GM21423 (cell line): ENCODE results near the gene SPSB2.
A peak's percentile ranks its signal among the peaks of the same experiment; 100 is the strongest.
"Not testable (repeated sequence)": the region's sequence is repeated elsewhere in the genome, so short reads cannot be mapped to it uniquely, and the experiment has no call there.

Experiments used
- ATAC-seq: cut with Tn5 transposase; IDR thresholded peaks from one replicate; pipeline ENCODE4 v1.9.1; 2021; ENCODE audit warnings: mild to moderate bottlenecking, moderate library complexity; ENCODE audit not compliant: unreplicated experiment

SPSB2 gene

DNA sequence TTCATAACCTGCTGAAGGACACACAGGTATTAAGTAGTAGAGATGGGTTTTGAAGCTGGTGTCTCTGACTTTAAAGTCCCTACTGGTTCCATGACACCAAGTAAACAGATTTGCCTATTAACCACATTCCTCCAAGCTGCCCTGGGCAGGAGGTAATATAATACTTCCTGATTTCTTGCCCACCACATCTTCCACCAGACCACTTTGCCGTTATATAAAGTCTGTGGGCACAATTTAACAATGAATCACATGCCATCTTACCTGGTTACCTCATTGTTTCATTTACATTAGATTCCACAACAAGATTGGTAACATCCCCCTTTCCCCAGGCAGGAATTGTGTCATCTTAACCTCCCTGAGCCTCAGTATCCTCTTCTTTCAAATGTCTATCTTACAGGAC is 30.6 kb upstream of the SPSB2 start:
- no peak for ATAC-seq

DNA sequence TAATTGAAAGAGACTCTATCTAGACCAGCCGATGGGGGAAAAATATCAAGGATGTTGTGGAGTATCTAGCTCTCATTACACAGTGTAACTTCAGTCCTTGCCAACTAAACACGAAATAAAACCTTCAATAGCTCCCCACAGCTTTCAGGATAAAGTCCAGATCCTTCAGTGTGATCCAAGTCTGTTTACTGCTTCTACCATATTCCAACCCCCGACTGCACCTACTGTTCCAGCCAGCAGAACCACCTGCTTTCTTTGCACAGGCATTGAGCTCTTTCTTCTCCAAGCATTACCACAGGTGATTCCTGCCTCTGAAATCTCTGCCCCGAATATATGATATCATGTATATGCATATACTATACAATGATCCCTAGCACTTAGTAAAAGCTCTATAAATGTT is 29.3 kb upstream of the SPSB2 start:
- ATAC-seq = no peak

- ATAC-seq = no peak
Observed at GRCh38 chr12:6899837-6900519, 26.9 kb upstream of the SPSB2 start.

DNA sequence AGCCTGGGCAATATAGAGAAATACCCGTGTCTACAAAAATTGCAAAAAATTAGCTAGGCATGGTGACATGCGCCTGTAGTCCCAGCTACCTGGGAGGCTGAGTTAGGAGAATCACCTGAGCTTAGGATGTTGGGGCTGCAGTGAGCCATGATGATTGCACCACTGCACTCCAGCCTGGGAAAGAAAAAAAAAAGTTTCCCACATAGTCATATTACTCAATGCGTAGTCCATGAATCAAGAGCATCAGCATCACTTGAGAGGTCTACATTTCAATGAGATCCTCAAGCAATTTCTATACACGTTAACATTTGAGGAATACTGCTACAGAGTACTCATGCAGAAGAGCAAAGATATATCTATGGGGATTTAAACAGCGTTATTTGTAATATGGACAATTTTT is 26.3 kb upstream of the SPSB2 start:
- ATAC-seq = no peak

DNA sequence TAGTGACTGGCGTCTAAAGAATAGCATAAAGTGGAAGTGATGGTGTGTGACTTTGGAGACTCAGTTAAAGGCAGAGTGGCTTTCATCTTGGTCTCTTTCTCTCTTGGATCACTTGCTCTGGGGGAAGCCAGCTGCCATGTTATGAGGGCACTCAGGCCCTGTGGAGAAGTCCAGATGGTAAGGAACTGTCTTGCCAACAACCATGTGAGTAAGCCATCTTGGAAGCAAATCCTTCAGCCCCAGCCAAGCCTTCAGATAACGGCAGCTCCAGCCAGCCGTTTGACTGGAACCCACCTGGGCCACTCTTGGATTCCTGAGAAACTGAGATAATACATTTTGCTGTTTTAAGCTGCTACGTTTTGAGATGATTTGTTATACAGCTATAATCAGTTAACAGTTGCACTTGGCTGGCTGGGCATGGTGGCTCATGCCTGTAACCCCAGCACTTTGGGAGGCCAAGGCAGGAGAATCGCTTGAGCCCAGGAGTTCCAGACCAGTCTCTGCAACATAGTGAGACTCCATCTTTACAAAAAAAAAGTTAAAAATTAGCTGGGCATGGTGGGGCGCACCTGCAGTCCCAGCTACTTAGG is 23.8 kb upstream of the SPSB2 start:
- no peak for ATAC-seq

DNA sequence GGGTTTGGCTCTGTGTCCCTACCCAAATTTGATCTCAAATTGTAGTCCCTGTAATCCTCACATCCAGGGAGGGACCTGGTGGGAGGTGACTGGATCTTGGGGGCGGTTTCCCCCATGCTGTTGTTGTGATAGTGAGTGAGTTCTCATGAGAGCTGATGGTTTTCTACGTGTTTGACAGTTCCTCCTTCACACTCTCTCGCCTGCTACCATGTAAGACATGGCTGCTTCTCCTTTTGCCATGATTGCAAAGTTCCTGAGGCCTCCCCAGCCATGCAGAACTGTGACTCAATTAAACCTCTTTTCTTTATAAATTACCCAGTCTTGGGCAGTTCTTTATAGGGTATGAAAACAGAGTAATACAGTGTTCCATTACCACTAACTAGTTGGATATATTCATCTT is 21.2 kb upstream of the SPSB2 start:
- ATAC-seq = no peak

- ATAC-seq = not testable (repeated sequence)
Observed at GRCh38 chr12:6892683-6893082, 19.6 kb upstream of the SPSB2 start.

GRCh38 chr12:6891646-6892001 is 18.5 kb upstream of the SPSB2 start:
- peak; percentile 4 for ATAC-seq

- ATAC-seq = peak; percentile 95
Observed at GRCh38 chr12:6890789-6891645, 17.9 kb upstream of the SPSB2 start.

- not testable (repeated sequence) for ATAC-seq
Observed at GRCh38 chr12:6889775-6890573, 16.9 kb upstream of the SPSB2 start.

GRCh38 chr12:6888794-6889193 is 15.7 kb upstream of the SPSB2 start:
- ATAC-seq = not testable (repeated sequence)

GRCh38 chr12:6888360-6888759 is 15.3 kb upstream of the SPSB2 start:
- ATAC-seq = no peak

DNA sequence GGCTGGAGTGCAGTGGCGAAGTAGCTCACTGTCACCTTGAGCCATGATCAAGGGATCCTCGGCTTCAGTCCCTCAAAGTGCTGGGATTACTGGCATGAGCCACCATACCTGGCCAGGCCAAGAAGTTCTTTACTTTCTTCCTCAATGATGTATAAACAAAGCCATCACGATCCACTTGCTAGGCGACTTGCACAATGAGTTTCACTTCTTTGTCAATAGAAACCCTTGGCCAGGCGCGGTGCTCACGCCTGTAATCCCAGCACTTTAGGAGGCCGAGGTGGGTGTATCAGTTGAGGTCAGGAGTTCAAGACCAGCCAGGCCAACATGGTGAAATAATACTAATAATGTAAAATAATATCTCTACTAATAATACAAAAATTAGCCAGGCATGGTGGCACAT is 14.4 kb upstream of the SPSB2 start:
- no peak for ATAC-seq

DNA sequence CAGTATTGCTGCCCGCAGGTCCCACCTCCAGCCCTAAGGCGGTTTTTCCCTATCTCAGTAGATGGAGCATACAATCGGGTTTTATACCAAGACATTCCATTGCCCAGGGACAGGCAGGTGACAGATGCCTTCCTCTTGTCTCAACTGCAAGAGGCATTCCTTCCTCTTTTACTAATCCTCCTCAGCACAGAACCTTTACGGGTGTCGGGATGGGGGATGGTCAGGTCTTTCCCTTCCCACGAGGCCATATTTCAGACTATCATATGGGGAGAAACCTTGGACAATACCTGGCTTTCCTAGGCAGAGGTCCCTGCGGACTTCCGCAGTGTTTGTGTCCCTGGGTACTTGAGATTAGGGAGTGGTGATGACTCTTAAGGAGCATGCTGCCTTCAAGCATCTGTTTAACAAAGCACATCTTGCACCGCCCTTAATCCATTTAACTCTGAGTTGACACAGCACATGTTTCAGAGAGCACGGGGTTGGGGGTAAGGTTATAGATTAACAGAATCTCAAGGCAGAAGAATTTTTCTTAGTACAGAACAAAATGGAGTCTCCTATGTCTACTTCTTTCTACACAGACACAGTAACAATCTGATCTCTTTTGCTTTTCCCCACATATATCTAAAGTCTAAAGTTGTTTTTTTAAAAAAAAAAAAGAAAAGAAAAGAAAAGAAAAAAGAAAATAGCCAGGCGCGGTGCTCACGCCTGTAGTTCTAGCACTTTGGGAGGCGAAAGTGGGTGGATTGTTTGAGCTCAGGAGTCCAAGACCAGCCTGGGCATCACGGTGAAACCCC is 13.3 kb upstream of the SPSB2 start:
- not testable (repeated sequence) for ATAC-seq

GRCh38 chr12:6884539-6884938 is 11.4 kb upstream of the SPSB2 start:
- no peak for ATAC-seq

DNA sequence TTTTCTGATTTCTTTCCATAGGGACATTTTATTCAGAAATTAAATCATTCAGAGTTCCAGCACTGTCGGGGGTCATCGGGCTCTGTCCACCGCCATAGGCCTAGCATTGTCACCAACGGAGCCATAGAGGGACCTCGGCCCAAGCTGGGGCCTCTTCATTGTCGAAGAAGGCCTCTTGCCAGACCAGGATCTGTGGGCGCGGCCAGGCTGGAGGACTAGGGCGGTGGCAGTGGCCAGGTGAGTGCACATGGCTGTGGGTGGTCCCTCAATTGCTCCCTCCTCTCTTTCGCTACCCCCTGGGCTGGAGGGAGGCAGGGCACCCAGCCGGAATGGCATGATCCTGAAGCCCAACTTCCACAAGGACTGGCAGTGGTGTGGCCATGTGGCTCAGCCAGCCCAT is 10.6 kb upstream of the SPSB2 start:
- ATAC-seq = no peak

DNA sequence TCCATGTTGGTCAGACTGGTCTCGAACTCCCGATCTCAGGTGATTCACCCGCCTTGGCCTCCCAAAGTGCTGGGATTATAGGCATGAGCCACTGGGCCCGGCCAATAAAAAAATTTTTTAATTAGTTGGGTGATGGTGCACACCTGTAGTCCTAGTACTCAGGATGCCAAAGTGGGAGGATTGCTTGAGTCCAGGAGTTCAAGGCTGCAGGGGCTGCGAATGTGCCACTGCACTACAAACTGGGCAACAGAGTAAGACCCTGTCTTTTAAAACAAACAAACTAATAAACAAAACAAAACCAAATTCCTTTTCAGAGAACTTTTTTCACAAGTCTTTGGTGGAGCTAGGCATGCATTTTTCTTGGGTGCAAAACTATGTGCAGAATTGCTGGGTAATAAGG is 10.1 kb upstream of the SPSB2 start:
- no peak for ATAC-seq

DNA sequence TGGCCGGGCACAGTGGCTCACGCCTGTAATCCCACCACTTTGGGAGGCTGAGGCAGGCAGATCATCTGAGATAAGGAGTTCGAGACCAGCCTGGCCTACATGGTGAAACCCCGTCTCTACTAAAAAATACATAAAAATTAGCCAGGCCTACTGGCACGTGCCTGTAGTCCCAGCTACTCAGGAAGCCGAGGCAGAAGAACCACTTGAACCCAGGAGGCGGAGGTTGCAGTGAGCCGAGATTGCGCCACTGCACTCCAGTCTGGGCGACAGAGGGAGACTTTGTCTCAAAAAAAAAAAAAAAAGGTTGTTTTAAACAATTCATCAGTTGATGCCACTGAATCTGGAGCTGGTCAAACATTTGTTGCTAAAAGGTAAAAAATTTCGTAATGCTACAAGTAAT is 6.7 kb upstream of the SPSB2 start:
- not testable (repeated sequence) for ATAC-seq

- ATAC-seq = not testable (repeated sequence)
Observed at GRCh38 chr12:6874015-6874368, 889 bp upstream of the SPSB2 start.
